Caco-2 (cell line): Measurements from ENCODE around the gene ADAT2. TPM values are rescaled to one million over a fixed set of nuclear protein-coding genes. Genes with fewer than 3 reads are reported as not detected.

Experiments used
- BruUV-seq: library from RNA; stranded (reverse); fragments of 400-500 nt; replicated peaks from 2 replicates; lab custom pipeline; 2021; lab: Mats Ljungman, UMichigan
- CTCF ChIA-PET: fragments of 300-600 bp; sonication (Branson Sonifier 250); formaldehyde crosslinking; loops from one replicate; lab custom pipeline; 2022; ENCODE audit warnings: antibody characterized with exemption; lab: Charles Lee
- POLR2A ChIA-PET: fragments of 300-600 bp; sonication (Branson Sonifier 250); formaldehyde crosslinking; loops from one replicate; lab custom pipeline; 2022; ENCODE audit warnings: antibody characterized with exemption; lab: Charles Lee
- DNase-seq, 2 experiments: peaks; one replicate each; pipeline versions ENCODE4 v3.0.0 to v3.0.0-alpha.2; 2020 to 2022
- H3K27me3 ChIP-seq: replicated peaks from 2 replicates; pipeline ENCODE4 v1.6.0; 2011; ENCODE audit warnings: low read length; ENCODE audit not compliant: control insufficient read depth, insufficient read depth
- H3K36me3 ChIP-seq: 2 replicates; pipeline ENCODE4 v1.5.1; 2011; ENCODE audit warnings: low read length; ENCODE audit not compliant: control insufficient read depth, insufficient read depth
- H3K4me1 ChIP-seq: fragments of 250-450 bp; sonication (Bioruptor Pico); 2 replicates; pipeline ENCODE4 v1.5.1; 2020; ENCODE audit warnings: mild to moderate bottlenecking
- H3K4me3 ChIP-seq: 2 replicates; pipeline ENCODE4 v1.5.1; 2011; ENCODE audit warnings: low read depth, mild to moderate bottlenecking, control low read depth, low read length
- H3K9me3 ChIP-seq: fragments of 250-450 bp; sonication (Bioruptor Pico); 2 replicates; pipeline ENCODE4 v1.5.1; 2020; ENCODE audit warnings: mild to moderate bottlenecking, moderate library complexity
- H3K27ac Mint-ChIP-seq: one replicate; pipeline ENCODE4 v1.8.0; 2022; ENCODE audit warnings: mixed read lengths; ENCODE audit not compliant: unreplicated experiment
- H3K27me3 Mint-ChIP-seq: one replicate; pipeline ENCODE4 v1.8.0; 2022; ENCODE audit warnings: mixed read lengths; ENCODE audit not compliant: insufficient read depth, unreplicated experiment
- H3K36me3 Mint-ChIP-seq: one replicate; pipeline ENCODE4 v1.8.0; 2022; ENCODE audit warnings: mild to moderate bottlenecking, mixed read lengths; ENCODE audit not compliant: insufficient read depth, unreplicated experiment
- H3K4me1 Mint-ChIP-seq: one replicate; pipeline ENCODE4 v1.8.0; 2022; ENCODE audit warnings: low read depth, mixed read lengths; ENCODE audit not compliant: unreplicated experiment
- H3K4me3 Mint-ChIP-seq: one replicate; pipeline ENCODE4 v1.8.0; 2022; ENCODE audit warnings: mild to moderate bottlenecking, moderate library complexity, mixed read lengths; ENCODE audit not compliant: unreplicated experiment
- H3K9me3 Mint-ChIP-seq: one replicate; pipeline ENCODE4 v1.8.0; 2022; ENCODE audit warnings: mixed read lengths; ENCODE audit not compliant: unreplicated experiment
- CTCF ChIP-seq, 2 experiments: fragments of 200-600 bp in 1 of 2; IDR thresholded peaks; 1 replicate in 1 of 2; 2 replicates in 1 of 2; pipeline versions ENCODE4 v1.5.1 to v1.8.0; 2011 to 2022; ENCODE audit warnings: antibody characterized with exemption in 1 of 2, control low read depth in 1 of 2, inconsistent platforms in 1 of 2, low read depth in 1 of 2, low read length in 1 of 2, mild to moderate bottlenecking in 1 of 2, moderate library complexity in 1 of 2; ENCODE audit not compliant: insufficient read depth in 1 of 2, severe bottlenecking in 1 of 2, unreplicated experiment in 1 of 2
- intact Hi-C: fragments of 100-400 bp; cut with micrococcal nuclease; formaldehyde crosslinking; loops from one replicate; pipeline ENCODE4 v1.10.0; 2022; ENCODE audit not compliant: unreplicated experiment
- total RNA-seq: library from RNA; stranded (reverse); gene quantifications from 2 replicates; pipeline ENCODE4 v1.2.3, GENCODE V29; 2022

ADAT2 gene
- total RNA-seq, 1 experiment from 2014 or later: 12.7 TPM

DNA sequence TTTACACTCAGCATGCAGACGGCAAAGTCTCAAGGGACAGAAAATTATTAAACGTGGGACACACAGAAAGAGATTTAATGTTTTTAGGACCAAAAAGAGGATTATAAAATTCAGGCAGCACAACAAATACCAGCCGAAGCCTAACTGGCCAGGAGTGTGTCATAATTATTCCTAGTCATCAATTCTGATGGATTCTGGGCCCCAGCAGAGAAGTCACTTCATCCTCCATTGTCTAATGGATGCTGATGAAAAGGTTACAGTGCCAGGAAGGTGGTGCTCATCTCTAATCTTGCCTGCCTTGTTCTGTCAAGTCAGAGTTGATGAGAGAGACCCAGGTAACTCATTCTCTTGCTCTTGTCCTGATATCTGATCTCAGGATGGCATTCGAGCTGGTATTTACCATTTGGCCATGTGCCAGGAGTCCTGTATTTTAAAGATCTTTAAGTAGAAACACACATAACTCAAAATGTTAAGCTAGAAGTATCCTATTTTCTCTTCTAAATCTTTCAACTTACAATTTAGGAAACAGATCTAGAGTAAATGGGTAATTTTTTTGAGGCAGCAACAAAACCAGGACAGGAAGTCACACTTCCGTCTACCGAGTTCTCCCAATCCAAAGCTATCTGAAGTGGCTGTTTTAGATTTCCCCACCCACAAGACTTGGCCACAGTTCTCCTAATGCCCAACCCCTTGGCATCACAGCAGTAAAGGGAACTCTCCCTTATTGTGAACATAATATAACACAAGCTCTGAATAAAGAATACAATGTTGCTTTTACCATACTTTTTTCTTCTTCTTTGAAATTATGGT is 50.0 kb downstream of the ADAT2 start:
- Histone ChIP-seq H3K27me3 (no peaks in the 10 kb centered on the region), H3K4me1 (peaks cover 25% of the 10 kb centered on the region), H3K9me3 (no peaks in the 10 kb centered on the region), H3K36me3 (no peaks in the 10 kb centered on the region), H3K4me3 (no peak overlapping the region)
- intact Hi-C loops: no loop called here
- no peak for TF ChIP-seq CTCF (IDR thresholded peaks at IDR 0.05; ENCODE audit: insufficient read depth in 1 of 2, low read depth in 1 of 2, low read length in 1 of 2, severe bottlenecking in 1 of 2, unreplicated experiment in 1 of 2)
- Mint-ChIP-seq H3K9me3 (peaks cover 6% of the 10 kb centered on the region), H3K4me3 (no peak overlapping the region), H3K36me3 (no peaks in the 10 kb centered on the region), H3K27ac (no peak overlapping the region), H3K27me3 (no peaks in the 10 kb centered on the region), H3K4me1 (no peaks in the 10 kb centered on the region)
- ChIA-PET POLR2A (interaction anchor here (0.6 kb wide), 1 partner anchor 11 kb away, joined by 6 read pairs; no protein-coding TSS in a partner anchor), CTCF (no interaction called here)
- no TSS peak for BruUV-seq
- no peak for DNase-seq

DNA sequence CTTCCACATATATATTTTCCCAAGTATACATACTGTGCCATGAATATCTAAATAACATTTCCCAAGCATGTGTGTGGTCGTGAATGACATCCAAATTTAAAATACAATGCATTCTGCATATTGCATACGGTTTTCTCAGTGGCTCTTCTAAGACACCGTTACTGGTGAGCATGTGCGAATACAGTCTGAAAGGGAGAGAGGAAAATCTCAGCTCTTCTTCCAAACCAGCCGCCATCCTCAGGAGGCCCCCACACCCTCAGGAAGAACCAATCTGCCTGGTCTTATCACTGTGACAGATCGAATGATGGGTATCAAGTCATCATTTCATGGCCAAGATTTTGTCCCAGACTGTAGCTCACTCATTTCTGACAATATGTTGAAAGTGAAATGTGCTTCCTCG is 50.7 kb downstream of the ADAT2 start:
- CTCF ChIA-PET: no interaction called here
- no peaks in the 10 kb centered on the region for H3K4me1 Mint-ChIP-seq
- intact Hi-C loops: no loop called here
- no peaks in the 10 kb centered on the region for H3K27me3 ChIP-seq
- BruUV-seq: no TSS peak
- no peak overlapping the region for H3K4me3 Mint-ChIP-seq
- H3K4me1 ChIP-seq: peaks cover 25% of the 10 kb centered on the region
- TF ChIP-seq CTCF (IDR thresholded peaks at IDR 0.05; ENCODE audit: insufficient read depth in 1 of 2, low read depth in 1 of 2, low read length in 1 of 2, severe bottlenecking in 1 of 2, unreplicated experiment in 1 of 2): no peak
- no peaks in the 10 kb centered on the region for H3K36me3 Mint-ChIP-seq
- no peak overlapping the region for H3K27ac Mint-ChIP-seq
- H3K9me3 Mint-ChIP-seq: peaks cover 9% of the 10 kb centered on the region
- POLR2A ChIA-PET: no interaction called here
- no peak overlapping the region for H3K4me3 ChIP-seq
- H3K36me3 ChIP-seq: no peaks in the 10 kb centered on the region
- H3K9me3 ChIP-seq: no peaks in the 10 kb centered on the region
- H3K27me3 Mint-ChIP-seq: no peaks in the 10 kb centered on the region
- DNase-seq: no peak

- ChIA-PET POLR2A (no interaction called here), CTCF (no interaction called here)
- H3K4me3 Mint-ChIP-seq: no peak overlapping the region
- intact Hi-C loops: no loop called here
- H3K9me3 Mint-ChIP-seq: peaks cover 9% of the 10 kb centered on the region
- no peaks in the 10 kb centered on the region for H3K36me3 Mint-ChIP-seq
- Histone ChIP-seq H3K4me3 (no peak overlapping the region), H3K27me3 (no peaks in the 10 kb centered on the region), H3K36me3 (no peaks in the 10 kb centered on the region), H3K9me3 (no peaks in the 10 kb centered on the region), H3K4me1 (peaks cover 25% of the 10 kb centered on the region)
- TF ChIP-seq CTCF (IDR thresholded peaks at IDR 0.05; ENCODE audit: insufficient read depth in 1 of 2, low read depth in 1 of 2, low read length in 1 of 2, severe bottlenecking in 1 of 2, unreplicated experiment in 1 of 2): no peak
- BruUV-seq: no TSS peak
- H3K4me1 Mint-ChIP-seq: no peaks in the 10 kb centered on the region
- DNase-seq: no peak
- no peak overlapping the region for H3K27ac Mint-ChIP-seq
- H3K27me3 Mint-ChIP-seq: no peaks in the 10 kb centered on the region
Measured at GRCh38 chr6:143399176-143399575, 51.3 kb downstream of the ADAT2 start.
